GM19238 (cell line): ENCODE measurements around the gene SPHK1.
"Not testable (repeated sequence)": the region's sequence is repeated elsewhere in the genome, so short reads cannot be mapped to it uniquely, and the experiment has no call there.

ENCODE experiments used
- DNase-seq: peaks from one replicate; pipeline ENCODE4 v3.0.0; 2011; ENCODE audit warnings: low spot score; ENCODE audit not compliant: insufficient read length

The SPHK1 gene, protein sequence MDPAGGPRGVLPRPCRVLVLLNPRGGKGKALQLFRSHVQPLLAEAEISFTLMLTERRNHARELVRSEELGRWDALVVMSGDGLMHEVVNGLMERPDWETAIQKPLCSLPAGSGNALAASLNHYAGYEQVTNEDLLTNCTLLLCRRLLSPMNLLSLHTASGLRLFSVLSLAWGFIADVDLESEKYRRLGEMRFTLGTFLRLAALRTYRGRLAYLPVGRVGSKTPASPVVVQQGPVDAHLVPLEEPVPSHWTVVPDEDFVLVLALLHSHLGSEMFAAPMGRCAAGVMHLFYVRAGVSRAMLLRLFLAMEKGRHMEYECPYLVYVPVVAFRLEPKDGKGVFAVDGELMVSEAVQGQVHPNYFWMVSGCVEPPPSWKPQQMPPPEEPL

DNA sequence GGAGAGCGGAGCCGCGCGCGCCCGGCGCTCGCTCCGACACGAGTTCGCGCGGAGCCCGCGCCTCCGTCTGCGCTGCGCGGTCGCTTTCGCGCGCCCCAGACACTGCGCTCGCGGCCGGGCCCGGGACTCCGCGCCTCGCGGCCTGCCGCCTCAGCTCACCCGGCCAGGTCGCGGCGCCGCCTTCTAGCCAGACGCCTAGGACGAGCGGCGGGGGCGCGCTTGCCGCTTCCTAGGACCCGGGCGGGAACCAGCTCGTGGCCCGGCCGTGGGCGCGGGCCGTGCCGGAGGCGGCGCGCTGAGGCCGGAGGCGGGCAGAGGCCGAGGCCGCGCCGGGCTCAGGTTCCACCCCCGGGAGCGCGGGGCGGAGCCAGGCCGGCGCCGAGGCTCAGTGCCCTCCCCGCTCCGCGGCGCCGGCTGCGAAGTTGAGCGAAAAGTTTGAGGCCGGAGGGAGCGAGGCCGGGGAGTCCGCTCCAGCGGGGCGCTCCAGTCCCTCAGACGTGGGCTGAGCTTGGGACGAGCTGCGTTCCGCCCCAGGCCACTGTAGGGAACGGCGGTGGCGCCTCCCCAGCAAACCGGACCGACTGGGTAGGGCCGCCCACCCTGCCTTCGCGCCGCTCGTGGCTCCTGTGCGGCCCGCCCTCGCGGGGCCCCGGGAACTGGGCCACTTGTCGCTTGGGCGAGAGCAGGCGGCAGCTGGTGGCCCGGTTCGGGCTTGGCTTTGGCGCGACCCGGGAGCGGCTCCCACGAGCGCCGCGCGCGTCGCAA, at the start of gene SPHK1:
TSS of gene SPHK1 (plus strand) at position 388 of the 765 bp plus-strand sequence. CDS start 1,036 bp downstream, outside the sequence.
- DNase-seq: peak; percentile 91

DNA sequence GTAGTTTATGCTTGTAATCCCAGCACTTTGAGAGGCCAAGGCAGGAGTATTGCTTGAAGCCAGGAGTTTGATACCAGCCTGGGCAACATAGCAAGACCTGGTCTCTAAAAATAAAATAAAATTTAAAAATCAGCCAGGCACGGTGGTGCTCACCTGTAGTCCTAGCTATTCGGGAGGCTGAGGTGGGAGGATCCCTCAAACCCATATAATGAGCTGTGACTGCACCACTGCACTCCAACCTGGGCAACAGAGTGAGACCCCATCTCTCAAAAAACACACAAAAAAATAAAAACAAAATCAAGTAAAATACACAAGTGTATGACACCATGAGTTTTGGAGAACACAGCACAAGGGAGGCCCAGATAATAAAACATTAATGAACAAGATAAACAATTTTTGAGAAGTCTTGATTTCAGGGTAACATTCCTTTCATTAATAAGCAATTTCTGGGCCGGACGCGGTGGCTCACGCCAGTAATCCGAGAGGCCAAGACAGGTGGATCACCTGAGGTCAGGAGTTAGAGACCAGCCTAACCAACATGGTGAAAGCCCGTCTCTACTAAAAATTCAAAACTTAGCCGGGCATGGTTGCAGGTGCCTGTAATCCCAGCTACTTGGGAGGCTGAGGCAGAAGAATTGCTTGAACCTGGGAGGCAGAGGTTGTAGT, 48.6 kb upstream of the SPHK1 start:
- no peak for DNase-seq

DNA sequence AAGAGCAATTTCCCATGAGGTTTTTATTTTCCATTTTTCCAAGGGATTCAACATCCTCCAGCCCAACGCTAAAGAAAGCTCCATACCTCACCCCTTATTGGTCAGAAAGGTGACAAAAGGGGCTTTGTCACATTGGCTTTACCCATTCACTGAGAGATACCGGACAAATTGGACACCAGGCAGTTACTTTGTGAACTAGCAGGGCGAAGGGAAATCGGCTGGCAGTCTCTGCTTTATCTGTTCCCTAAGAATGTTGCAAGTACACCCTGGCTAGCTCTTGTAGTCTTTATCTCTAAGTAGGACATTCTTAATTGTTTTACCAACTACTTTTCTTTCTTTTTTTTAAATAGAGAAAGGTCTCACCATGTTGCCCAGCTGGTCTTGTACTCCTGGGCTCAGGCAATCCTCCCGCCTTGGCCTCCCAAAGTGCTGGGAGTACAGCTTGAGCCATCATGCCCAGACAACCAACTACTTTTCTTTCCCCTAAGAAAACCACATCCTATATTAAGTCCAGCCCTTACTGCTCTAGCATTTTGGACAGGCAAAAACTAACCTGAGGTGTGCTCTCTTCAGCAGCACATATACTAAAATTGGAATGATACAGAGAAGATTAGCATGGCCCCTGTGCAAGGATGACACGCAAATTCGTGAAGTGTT, 47.5 kb upstream of the SPHK1 start:
- no peak for DNase-seq

DNA sequence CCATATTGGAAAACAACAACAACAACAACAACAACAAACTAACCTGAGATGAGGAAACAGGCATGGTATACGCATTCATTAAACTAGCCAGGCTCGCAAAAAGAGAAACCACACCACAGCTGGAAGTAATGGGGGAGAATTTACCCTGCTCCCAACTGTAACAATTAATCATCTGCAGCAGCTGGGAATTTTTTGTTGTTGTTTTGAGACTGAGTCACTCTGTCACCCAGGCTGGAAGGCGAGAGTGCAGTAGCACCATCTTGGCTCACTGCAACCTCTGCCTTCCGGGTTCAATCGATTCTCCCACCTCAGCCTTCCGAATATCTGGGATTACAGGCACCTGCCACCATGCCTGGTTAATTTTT, 47.0 kb upstream of the SPHK1 start:
- DNase-seq: no peak

DNA sequence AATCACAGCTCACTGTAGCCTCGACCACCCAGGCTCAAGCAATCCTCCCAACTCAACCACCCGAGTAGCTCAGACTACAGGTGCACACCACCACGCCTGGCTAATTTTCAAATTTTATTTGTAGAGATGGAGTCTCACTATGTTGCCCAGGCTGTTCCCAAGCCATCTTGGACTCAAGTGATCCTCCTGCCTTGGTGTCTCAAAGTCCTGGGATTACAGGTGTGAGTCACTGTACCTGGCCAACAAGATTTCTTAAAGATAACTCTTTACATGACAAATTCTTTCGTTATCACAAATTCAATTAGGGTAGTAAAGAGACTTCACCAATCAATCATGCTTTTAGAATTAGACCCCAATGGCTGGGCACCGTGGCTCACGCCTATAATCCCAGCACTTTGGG, 43.1 kb upstream of the SPHK1 start:
- no peak for DNase-seq

DNA sequence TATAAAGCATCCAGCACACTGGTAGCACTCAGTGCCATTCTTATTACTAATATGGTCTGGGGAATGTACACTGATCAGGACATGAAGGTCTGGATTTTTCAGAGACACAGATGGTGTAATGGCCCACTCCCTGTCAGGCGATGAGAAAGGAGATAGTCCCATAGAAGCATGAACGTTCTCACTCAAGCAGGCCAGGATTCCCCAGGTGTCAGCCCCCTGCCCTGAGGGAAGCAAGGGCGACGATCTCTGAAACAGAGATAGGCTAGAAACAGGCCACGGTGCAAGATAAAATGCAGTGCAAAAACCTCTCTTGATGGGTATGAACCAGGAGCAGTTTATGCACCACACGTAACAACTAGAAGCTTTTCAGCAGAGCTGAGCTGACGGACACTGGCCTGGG, 41.3 kb upstream of the SPHK1 start:
- no peak for DNase-seq

DNA sequence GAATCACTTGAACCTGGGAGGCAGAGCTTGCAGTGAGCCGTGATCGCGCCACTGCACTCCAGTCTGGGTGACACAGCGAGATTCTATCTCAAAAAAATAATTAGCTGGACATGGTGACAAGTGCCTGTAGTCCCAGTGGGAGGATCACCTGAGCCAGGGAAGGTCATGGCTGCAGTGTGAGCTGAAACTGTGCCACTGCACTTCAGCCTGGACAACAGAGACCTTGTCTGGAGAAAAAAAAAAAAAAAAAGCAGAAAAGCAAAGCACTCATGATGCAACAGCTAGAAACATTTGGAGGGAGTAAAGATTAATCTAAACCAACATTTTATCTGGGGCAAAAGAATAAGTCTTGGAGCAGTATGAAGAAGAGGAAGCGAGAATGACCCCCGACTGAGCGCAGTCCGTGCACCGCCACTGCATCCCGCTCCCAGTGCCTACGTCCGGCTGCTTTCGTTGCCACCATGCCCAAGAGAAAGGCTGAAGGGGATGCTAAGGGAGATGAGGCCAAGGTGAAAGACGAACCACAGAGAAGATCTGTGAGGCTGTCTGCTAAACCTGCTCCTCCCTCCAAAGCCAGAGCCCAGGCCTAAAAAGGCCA, 38.9 kb upstream of the SPHK1 start:
- DNase-seq: no peak

DNA sequence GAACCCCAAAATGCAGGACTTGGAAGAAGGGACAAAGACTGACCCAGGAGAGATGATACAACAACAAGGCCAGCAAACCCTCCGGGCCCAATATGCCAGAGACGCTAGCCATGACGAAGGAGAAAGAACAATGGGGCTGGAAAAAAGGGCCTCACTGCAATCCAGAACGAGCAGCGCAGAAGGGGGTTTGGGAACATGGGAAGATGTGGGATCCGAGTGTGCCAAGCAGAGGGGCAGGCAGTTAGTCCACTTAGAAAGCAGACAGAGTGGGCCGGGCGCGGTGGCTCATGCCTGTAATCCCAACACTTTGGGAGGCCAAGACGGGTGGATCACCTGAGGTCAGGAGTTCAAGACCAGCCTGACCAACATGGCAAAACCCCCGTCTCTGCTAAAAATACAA, 37.5 kb upstream of the SPHK1 start:
- not testable (repeated sequence) for DNase-seq

DNA sequence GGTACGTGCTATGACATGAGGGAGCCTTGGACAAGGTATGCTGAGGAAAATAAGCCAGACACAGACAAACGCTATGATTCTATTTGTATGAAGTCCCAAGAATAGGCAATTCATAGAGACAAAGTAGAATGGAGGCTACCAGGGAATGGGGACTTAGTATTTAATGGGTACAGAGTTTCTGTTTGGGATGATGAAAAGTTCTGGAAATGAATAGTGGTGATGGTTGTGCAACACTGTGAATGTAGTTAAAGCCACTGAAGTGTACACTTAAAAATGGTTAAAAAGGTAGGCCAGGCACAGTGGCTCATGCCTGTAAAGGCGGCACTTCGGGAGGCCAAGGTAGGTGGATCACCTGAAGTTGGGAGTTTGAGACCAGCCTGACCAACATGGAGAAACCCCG, 33.9 kb upstream of the SPHK1 start:
- no peak for DNase-seq

DNA sequence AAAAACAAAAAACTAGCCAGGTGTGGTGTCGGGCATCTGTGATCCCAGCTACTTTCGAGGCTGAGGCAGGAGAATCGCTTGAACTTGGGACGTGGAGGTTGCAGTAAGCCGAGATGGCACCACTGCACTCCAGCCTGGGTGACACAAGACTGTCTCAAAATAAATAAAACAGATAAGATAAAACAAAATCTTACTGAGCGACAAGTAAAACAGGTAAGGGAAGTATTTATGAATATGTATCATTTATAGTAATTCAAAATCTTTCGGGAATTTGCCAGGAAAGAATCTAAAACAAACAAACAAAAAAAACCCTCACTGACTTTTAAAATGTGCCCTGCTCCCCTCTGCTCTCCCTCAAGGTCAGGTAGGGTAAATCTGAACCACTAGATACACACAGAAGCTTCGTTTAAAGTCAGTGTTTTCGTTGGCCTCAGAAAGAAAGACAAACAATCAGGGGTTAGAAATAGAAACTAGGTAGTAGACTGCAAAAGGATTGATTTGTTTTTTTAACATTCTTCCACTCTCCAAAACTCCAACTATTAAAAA, 32.8 kb upstream of the SPHK1 start:
- no peak for DNase-seq

DNA sequence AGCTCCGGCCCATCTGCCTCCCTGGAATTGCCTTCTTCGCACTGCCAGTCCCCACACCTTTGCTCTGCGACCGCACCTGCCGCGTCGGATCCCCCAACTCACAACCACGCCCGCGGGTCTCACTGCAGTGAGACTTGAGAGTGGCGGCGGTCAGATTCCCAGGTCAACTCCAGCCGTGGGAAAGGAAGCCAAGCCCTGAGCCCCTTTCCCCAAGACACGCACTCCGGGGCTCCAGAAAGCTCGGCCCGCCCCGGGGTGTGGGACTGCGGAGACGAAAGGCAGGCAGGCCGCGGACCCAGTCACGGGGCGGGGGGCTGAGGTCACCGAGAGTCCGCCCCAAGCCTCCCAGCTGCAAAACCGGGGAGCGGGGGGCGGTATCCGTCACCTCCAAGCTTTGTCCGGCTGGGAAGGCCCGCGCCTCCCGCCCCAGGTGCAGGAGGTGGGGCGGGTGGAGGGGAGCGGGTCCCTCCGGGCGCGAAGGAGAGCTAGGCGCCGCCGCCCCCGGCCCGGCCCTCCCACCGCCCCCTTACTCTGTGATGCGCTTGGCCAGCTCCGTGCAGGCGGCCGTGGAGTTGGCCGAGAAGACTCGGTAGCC, 31.3 kb upstream of the SPHK1 start:
- peak; percentile 56 for DNase-seq

DNA sequence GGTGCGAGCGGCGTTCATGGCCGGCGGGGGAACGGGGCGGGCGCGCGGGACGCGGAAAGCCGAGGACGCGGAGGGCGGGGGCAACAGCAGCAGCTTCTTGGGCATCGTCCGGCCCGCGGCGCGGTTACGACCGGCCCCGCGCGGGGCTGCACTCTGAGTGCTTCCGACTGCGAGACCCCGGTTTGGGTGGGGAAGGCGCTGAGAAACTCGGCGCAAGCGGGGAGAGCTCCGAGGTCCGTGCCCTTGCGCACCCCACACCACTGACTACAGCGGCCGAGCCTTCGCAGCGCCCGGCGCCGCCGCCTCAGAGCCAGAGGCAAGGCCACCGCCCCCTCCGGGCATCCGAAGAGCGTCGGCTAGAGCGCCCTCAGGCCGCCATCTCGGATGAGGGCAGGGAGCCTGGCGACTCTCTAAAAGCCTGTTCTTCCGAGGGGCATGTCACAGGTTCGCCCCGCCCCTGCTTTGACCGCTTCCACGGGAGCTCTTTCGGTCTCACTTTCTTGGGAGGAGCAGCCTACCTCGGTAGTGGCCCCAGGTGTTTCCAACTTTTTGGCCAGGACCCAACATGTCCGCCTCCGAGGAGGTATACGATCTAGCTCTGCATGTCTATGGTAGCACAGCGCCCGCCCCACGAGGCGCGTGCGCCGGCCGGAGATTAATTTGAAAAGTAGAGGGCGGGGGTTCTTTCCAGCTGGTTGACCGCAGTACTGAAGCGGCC, 30.7 kb upstream of the SPHK1 start, which contains the start of gene PRPSAP1:
TSS of gene PRPSAP1 (minus strand) at position 318 of the 718 bp plus-strand sequence. CDS start at position 105, 213 bp downstream.
- DNase-seq: peak; percentile 90

DNA sequence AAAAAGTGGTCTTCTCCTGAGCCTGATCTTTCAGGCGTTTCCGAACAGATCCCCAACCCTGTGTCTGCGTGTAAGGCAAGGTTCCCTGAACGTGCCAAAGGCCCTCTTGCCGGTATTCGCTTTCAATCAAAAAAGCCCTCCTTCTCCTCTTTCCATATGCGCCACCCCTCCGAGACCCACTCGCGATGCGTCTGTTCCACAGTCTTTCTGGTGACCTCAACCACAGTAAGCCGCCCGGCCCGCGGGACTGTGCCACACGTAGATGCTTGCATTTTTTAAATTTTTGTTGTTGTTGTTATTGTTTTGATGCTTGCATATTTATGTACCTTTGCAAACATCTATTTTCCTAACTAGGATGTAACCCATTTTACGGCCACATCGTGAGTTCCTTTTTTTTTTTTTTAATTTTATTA, 30.1 kb upstream of the SPHK1 start:
- DNase-seq: no peak

DNA sequence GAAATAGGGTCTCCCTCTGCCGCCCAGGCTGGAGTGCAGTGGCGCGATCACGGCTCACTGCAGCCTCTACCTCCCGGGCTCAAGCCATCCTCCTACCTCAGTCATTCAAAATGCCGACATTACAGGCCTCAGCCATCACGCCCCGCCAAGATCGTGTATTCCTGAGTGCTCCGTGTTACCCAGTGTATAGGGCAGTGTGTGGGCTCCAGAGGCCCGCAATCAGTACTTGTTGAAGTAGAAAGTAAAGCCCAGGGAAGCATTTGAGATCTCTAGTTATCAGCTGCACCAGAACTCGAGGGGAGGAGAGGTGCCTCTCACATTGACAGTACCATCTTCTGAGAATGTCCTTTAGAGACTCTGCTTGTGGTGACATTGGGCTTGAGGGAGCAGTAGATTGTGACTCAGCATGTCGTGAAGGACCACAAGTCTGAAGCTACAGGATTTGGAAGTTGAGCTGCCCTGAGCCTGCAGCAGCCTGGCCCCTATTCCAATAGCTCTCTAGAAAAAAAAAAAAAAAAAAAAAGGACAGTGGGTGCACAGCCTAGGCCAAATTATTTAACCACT, 29.6 kb upstream of the SPHK1 start:
- no peak for DNase-seq

DNA sequence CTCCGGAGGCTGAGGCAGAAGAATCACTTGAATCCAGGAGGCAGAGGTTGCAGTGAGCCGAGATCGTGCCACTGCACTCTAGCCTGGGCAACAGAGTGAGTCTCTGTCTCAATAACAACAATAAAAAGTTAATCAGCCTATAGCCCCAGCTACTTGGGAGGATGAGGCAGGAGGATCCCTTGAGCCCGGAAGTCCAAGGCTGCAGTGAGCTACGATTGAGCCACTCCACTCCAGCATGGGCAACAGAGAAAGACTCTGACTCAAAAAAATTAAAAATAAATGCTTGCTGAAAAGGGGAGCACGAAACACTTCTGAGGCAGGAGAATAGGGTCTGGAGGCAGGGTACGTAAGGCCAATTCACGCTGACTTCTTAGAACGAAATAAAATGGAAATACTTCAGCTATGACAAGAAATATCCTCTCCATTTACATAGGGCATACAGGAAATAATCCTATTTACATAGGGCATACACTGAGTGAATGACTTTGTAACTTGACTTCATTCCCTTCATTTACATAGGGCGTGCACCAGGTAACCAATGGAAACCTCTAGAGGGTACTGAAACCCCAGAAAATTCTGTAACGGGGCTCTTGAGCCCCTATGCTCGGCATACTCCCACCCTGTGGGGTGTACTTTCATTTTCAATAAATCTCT, 27.5 kb upstream of the SPHK1 start:
- no peak for DNase-seq

DNA sequence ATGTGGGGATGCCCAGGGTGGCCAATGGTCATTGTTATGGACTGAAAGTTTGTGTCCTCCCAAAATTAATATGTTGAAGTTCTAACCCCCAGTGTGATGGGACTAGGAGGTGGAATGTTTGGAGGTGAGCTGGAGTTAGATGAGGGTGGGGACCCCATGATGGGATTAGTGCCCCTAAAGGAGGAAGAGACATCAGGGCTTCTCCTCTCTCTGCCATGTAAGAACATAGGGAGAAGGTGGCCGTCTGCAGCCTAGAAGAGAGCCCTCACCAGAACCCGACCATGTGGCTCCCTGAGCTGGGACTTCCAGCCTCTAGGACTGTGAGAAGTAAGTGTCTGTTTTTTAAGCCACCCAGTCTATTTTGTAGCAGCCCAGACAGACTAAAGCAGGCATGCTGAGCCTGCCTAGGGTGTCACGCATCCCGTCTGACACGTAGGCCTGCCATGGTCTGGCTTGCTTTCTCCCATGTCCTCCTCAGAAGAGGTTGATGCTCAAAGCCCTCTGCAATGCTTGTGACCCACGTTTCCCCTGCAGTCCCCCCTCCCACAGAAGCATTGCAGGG, 26.7 kb upstream of the SPHK1 start:
- no peak for DNase-seq

DNA sequence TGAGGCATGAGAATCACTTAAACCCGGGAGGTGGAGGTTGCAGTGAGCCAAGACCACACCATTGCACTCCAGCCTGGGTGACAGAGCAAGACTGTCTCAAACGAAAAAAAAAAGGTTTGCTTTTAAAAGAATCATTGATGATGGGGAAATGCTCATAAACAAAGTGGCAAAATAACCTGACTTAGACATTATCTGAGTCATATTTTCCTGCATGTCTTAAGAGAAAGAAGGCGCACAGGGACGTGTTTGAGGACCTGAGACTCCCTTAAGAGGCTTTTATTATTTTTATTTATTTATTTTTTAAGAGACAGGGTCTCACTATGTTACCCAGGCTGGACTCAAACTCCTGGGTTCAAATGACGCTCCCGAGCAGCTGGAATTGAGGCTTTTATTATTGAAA, 25.0 kb upstream of the SPHK1 start:
- DNase-seq: no peak

DNA sequence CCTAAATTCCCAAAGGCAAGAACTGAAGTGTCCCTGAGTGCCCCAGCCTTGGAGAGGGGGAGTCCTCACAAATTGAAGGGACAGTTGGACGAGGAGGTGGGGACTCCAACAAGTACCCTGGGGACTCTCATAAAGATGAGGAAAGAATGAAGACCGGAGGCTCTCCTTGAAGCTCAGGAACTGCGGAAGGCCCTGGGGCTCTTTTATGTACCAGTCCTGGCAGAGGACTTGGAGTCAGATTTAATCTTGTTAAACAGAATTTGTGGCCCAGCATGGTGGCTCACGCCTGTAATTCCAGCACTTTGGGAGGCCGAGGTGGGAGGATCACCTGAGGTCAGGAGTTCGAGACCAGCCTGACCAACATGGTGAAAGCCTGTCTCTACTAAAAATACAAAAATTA, 24.6 kb upstream of the SPHK1 start:
- DNase-seq: not testable (repeated sequence)

DNA sequence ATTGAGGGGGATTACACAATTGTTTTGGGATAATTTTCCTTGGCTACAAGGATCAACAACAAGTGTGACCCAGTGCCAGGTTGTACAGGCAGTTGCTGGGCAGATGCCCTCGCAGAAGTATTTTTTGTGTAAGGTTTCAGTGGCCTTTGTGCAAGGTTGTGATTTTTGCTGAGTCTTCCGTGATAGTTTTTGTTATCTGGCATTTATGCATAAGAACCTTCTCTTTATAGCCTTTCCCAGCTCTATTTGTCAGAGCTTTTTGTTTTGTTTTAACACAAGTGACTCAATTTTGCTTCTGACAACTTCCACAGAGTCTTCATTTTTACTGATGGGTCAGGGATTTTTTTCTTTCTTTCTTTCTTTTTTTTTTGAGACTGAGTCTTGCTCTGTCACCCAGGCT, 23.9 kb upstream of the SPHK1 start:
- DNase-seq: no peak
